CD4-positive, alpha-beta T cell treated with Interleukin-6 at 100 ng/mL for 8 hours (primary cell): ENCODE data around the gene LPAR1.
"Not testable (repeated sequence)": the region's sequence is repeated elsewhere in the genome, so short reads cannot be mapped to it uniquely, and the experiment has no call there.

ENCODE experiments used
- DNase-seq: peaks from one replicate; pipeline ENCODE4 v3.0.0-alpha.2; 2020; ENCODE audit warnings: mixed read lengths, low spot score

LPAR1 gene

DNA sequence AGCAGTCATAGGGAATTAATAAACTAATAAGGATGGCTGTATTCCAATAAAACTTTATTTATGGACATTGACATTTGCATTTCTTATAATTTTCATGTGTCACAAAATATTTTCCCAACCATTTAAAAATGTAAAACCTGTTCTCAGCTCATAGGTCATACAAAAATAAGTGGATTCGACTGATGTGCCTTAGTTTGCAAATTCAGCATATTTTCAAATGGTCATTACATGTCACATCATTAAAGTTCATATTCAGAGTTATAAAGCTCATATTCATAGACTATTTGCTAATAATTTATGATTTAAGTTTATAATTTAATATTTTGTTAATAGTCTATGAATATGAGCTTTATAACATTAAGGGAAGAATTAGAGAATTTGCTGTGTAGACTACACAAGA is 166.5 kb downstream of the LPAR1 start:
- no peak for DNase-seq

DNA sequence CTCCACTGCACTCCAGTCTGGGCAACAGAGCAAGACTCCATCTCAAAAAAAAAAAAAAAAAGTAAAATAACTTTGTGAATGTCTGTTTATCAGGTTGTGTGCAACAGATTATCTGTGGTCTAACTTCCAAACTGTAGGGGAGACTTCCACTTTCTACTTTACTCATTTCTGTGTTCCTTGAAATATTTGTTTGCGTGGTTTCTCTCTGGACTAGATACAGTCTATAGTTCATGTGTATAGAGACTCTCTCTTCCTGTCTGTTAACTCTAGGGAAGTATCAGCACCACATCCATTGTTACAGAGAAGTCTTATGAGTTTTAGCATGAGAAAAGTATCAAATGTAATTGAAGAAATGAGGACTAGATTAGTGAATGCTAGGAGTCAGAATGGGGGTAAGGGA is 168.3 kb downstream of the LPAR1 start:
- no peak for DNase-seq

DNA sequence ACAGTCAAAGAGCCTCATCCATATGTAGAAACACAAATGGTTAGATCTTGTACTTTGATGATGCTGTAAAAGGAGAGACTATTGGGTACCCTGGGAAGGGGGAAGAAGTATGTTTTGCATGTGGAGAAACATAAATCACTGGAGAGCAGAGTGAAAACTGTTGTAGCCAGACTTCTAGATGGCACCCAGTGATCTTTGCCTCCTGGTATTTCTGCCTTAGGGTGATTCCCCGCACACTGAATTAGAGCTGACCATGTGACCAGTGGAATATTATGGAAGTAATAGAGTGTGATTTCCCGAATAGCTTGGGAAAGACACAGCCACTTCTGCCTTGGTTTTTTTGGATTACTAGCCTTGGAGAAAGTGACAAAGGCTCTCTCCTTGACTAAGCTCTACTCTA is 174.3 kb downstream of the LPAR1 start:
- no peak for DNase-seq

DNA sequence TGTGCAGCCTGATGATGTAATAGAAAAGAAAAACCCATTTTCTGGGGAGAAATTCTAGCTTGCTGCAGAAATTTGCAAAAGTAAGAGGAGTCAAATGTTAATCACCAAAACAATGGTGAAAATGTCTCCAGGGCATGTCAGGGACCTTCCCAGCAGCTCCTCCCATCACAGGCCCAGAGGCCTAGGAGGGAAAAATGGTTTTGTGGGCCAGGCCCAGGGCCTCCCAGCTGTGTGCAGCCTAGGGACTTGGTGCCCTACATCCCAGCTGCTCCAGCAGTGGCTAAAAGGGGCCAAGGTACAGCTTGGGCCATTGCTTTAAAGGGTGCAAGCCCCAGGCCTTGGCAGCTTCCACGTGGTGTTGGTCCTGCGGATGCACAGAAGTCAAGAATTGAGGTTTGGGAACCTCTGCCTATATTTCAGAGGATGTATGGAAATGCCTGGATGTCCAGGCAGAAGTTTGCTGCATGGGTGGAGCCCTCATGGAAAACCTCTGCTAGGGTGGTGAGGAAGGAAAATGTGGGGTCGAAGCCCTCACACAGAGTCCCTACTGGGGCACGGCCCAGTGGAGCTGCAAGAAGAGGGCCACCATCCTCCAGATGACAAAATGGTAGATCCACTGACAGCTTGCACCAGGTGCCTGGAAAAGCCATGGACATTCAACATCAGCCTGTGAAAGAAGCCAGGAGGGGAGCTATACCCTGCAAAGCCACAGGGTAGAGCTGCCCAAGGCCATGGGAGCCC is 176.7 kb downstream of the LPAR1 start:
- DNase-seq: not testable (repeated sequence)

DNA sequence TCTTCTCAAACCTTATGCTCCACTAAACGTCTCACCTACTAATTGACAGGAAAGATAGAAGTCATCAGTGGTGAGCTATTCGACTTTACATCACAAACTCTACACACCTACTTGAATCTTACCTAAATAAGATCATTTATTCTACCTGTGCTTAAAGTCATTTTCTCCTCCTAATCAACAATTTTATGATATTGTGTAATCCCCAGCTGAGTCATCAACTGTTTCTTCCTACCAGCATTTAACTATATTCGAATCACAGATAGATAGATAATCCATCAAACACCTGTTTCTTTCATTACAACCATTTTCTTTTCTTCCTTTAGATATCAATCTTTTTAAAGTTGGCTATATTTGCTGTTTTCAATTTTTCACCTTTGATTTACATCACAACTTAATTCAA is 181.5 kb downstream of the LPAR1 start:
- DNase-seq: no peak

DNA sequence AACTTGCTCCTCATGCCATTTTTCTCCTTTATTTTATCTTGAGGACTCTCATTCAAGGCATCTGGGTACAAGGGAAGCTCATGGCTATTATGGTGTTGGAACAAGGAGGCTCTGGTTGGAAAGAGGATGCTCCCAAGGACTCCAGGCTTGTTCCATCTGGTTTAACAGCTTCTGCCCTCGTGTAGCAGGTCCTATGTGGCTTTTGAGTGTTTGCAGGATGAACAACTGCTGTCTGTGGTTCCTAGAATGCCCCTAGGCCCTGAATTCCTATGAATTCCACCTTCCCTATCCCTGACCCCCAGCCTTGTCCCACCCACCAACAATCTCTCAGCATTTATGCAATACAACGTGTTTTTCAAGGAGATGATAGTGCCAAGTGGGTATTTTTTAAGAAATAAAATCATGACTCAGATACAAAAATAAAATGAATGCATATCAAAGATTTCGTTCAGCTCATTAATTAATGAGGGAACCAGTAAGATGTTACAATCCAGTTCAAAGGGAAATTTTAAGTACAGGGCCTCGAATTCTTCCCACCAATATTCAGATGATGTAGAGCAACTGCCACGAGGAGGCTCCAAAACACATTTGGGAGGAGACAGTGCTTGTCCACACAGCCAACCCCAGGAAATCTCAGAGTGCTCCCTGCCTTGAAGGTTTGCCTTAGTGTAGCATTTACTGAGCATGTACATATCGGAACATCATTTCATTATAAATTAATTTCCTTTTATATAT is 187.7 kb downstream of the LPAR1 start:
- no peak for DNase-seq

DNA sequence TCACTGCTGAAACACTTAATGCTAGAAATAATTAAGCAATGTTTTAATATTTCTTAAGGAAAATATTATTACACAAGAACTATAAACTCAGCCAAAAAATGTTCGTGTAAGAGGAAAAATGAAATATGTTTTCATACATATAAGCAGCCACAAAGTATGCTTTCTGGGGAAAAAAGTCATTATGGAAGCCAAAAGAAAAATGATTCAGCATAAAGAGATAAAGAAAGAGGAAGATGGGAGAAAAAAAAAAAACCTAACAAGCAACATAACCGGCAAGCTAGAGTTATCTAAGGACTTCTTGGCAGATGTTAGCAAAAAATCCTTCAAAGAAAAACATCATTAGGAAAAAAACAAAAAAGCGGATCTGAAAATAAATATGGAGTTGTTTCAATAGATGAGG is 190.6 kb downstream of the LPAR1 start:
- DNase-seq: no peak

DNA sequence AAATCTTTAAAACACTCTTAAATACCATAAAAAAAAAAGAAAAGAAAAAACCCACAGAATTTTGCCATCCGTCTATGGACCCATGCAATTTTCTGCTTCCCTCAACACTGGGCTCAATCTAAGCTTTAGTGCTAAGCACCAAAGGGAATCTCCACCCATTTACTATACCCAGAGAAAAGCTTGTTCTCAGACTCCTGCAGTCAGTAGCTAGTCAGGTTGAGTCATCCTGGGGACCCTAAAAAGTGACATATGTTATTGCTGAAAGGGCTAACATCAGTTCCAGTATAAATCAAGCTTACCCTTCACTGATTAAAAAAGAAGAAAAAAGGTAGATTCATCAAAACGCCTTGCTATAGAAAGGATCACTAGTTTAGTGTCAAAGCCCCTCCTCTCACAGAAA is 192.1 kb downstream of the LPAR1 start:
- DNase-seq: no peak

DNA sequence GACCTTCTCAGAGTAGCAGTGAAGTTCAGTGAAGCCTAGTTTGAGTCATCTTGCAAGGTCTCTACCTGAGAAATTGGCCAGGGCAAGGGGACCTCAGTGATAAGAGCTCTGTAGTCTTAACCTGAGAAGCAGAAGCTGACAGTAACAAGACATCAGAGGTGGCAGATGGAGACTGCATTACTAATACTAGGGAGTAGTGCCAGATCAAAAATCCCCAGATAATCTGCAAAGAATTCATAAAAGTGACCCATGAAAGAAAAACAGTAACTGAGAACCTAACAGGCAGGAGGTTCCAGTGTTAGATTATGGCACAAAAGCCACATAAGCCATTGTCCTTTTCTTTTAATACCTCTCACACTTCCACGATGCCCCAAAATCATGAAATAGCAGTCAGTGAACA is 194.1 kb downstream of the LPAR1 start:
- DNase-seq: no peak

DNA sequence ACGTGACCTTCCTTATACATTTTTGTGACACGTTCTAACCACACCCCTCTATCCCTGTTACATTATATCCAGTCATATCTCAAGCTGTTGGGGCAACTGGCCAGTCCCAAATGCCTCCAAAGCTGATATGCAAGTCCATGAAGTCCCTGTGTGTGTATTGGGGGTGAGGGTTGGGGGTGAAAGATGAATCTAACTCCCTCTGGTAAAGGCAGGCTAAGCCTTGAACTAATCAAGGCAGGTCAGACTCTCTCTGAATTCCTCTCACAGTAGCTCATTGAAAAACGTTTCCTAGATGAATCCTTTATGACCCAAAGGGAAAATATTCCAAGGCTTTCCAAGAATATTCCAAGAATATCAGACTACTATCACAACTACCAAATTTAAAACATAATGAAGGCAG is 195.3 kb downstream of the LPAR1 start:
- no peak for DNase-seq

DNA sequence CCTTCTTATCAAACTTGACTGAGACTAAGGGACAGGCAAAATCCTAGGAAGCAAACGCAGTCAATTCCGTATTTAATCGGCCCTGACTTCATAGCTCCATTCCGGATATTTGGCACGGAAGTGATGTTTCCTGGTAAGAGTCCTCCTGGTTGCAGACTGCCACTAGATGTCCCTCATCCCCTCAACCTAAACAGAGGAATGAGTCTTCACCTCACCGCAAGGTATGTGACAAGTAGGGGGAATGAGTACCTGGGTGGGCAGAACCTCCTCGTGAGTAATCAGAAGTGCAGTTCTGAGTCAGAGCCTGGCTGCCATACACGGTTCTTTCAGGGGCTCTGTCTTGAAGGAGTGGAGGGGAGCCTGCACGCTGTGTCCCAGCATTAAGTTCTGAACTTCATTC is 196.1 kb downstream of the LPAR1 start:
- DNase-seq: no peak

DNA sequence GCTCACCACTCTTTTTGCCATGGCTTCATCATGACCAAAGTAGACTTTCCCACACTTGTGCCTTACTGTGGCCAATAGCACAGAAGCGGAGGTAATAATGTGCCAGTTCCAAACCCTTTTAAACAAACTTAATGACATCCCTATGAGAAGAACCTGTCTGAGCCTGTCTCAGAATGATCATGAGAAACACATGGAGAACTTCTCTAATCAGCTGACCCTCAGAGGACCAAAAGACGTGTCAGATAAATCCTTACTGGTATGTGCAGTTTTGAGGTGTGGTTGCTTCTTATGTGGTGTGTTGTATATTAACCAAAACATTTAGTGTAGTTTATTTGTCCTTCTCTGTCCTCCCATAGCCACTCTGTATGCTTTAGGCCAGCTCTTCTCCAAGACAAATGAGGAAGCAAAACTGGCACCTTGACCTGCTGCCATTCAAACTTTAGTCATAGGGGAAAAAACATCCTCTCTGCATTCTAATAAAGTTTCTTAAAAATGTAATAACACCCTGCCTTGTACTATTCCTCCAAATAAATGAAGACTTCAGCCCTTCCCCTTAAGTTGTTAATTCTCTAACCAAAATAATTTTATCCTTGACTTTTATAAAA is 200.8 kb downstream of the LPAR1 start:
- no peak for DNase-seq

DNA sequence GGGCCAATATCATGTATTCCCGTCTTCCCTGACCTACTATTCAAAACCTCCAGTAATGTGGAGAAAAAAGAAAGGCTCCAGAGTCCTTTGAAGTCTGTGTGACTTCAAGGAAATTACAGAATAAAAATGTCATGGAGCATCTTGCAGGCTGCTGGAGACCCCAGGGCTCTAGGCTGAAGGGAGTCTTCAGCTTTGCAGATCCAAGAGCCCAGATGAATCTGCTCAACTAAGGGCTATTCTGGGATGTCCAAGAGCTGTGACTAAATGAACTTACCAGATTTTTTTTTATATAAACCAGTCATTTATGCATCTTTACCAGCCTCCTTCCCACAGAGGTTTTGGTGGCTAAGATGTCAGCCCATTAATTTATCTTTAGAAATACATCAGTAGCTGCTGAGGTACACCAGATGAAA is 202.4 kb downstream of the LPAR1 start:
- no peak for DNase-seq

DNA sequence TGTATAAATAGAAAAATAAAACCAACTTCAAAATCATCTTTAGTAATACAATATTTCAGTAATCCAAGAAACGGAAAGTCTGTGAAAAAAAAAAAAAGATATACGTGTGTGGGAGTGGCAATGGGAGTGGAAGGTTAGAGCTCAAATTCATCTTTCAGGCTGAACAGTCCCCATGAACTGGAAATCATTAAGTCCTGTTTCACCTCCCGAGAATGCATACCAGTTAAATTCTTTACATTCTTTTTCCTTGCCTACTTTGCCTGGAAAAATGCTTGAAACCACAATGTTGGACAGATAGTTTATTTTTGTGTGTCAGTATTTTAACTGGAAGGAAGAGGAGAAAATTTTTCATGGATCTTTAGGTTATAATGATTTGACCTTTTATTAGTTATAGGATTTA is 202.9 kb downstream of the LPAR1 start:
- DNase-seq: no peak

DNA sequence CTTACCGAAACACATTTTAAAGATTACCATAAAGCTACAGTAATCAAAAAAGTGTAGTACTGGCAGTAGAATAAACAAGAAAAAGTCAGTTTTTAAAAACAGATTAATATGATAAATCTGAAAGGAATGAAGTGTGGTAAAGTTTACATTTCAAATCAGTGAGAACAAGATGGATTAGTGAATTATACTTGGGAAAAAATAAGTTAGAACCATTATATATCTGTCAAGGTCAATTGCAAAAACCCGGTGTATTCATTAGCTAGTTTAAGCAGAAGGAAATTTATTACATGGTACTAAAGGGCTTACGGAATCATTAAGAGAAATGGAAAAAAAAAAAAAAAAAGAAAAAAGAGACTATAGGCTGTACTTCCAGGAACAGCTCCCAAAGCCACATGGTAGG is 205.3 kb downstream of the LPAR1 start:
- DNase-seq: no peak

DNA sequence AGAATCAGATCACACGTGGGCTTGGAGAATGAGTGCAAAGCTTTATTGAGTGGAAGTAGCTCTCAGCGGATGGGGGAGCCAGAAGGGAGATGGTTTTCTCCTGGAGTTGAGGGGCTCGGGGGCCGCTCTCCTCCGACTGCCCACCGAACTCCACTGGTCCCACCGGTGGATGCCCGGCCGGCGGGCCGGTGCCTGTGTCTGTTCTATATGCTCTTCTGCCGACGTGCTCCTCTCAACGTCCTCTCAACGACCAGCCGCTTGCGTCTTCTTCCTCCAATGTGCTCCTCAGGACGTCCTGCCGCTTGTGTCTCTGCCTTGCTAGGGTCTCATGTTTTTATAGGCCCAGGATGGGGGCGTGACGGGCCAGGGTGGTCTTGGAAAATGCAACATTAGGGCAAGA is 207.8 kb downstream of the LPAR1 start:
- DNase-seq: no peak

DNA sequence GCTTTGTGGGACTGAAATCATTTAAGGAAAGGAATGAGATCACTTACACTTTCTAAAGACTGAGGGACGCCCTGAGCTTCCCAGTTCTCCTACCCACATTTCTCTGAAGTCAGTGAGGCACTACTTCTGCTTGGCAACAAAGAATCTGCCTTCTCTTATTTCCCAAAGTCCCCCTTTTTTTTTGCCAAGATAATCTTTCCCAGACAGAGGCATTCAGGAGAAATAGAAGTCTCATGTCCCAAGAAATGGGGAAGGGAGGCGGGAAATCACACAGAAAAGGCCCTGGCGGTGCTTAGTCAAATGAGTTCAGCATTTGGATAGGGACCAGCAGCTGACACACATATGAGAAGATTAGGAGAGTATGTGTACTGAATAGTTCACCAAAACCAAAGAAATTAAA is 210.0 kb downstream of the LPAR1 start:
- DNase-seq: no peak

DNA sequence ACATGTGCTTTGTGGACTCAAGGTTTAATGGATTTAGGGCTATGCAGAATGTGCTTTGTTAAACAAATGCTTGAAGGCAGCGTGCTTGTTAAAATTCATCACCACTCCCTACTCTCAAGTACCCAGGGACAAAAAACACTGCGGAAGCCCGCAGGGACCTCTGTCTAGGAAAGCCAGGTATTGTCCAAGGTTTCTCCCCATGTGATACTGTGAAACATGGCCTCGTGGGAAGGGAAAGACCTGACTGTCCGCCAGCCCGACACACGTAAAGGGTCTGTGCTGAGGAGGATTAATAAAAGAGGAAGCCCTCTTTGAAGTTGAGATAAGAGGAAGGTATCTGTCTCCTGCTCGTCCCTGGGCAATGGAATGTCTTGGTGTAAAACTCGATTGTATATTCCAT is 211.9 kb downstream of the LPAR1 start:
- DNase-seq: not testable (repeated sequence)

DNA sequence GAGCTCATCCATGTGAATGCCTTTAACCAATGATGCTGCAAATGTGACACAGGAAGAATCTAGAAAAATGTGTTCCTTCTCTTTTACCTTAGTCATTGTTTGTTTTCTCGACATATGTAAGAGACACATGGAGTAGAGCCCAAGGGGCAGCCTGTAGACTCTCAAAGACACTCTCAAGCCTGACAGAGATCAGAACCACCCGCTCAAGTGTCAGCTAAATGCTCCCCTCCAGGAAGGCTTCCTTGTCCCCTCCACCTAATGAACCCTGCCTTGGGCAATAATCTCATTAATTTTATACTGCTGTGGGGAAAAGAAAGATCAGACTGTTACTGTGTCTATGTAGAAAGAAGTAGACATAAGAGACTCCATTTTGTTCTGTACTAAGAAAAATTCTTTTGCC is 212.3 kb downstream of the LPAR1 start:
- no peak for DNase-seq

DNA sequence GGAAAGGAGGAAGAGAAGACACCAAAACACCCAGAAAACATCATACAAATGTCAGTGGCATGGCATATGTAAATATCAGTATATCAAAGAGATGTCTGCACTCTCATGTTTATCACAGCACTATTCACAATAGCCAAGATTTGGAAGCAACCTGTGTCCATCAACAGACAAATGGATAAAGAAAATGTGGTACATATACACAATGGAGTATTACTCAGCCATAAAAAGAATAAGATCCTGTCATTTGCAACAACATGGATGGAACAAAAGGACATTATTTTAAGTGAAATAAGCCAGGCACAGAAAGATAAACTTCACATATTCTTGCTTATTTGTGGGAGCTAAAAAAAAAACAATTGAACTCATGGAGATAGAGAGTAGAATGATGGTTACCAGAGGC is 213.1 kb downstream of the LPAR1 start:
- DNase-seq: not testable (repeated sequence)
